Activated gamma-delta T cell treated with Interleukin-2 at 50 U/mL for 16 hours (primary cell): ENCODE data around the gene MAP4.
"Not testable (repeated sequence)": the region's sequence is repeated elsewhere in the genome, so short reads cannot be mapped to it uniquely, and the experiment has no call there.

Source experiments
- DNase-seq: peaks from one replicate; pipeline ENCODE4 v3.0.0-alpha.2; 2020

Gene MAP4

GRCh38 chr3:47836986-47837385 is 179.2 kb downstream of the MAP4 start:
- DNase-seq, result no peak

- DNase-seq, result not testable (repeated sequence)
These were observed 186.7 kb downstream of the MAP4 start for GRCh38 chr3:47829482-47829881.

- no peak for DNase-seq
These were observed 190.6 kb downstream of the MAP4 start for GRCh38 chr3:47825590-47825989.

- DNase-seq, result peak; percentile 71
These were observed 191.4 kb downstream of the MAP4 start for GRCh38 chr3:47824541-47825473.

GRCh38 chr3:47817609-47818008 is 198.6 kb downstream of the MAP4 start:
- DNase-seq, result no peak

GRCh38 chr3:47813551-47814177 is 202.6 kb downstream of the MAP4 start:
- DNase-seq, result no peak

GRCh38 chr3:47804577-47804976 is 211.6 kb downstream of the MAP4 start:
- DNase-seq, result no peak

GRCh38 chr3:47803480-47804025 is 212.7 kb downstream of the MAP4 start:
- DNase-seq, result peak; percentile 21

GRCh38 chr3:47802734-47803479 is 213.3 kb downstream of the MAP4 start, which contains the start of gene DHX30:
Gene DHX30 (plus strand): TSS chr3:47803138. CDS start chr3:47810684, 7,546 bp downstream.
- peak; percentile 78 for DNase-seq
